HCT116 (cell line): ENCODE measurements around the gene MVK. TPM values are rescaled to one million over a fixed set of nuclear protein-coding genes. Genes with fewer than 3 reads are reported as not detected.

Experiments used
- ATAC-seq: fragments of 200-7000 bp; cut with Tn5 transposase; 2 replicates; pipeline ENCODE4 v1.9.1; 2020; ENCODE audit warnings: mild to moderate bottlenecking, moderate library complexity
- BruUV-seq: library from RNA; stranded (reverse); fragments of 400-500 nt; replicated peaks from 2 replicates; lab custom pipeline; 2021; lab: Mats Ljungman, UMichigan
- CTCF ChIA-PET: fragments of 300-600 bp; sonication (Branson Sonifier 250); formaldehyde crosslinking; loops from one replicate; lab custom pipeline; 2021; ENCODE audit warnings: antibody characterized with exemption; lab: Charles Lee
- POLR2A ChIA-PET: fragments of 300-600, 350-600 bp; sonication (Branson Sonifier 250); formaldehyde crosslinking; loops from one replicate; lab custom pipeline; 2021; ENCODE audit warnings: antibody characterized with exemption; lab: Charles Lee
- RAD21 ChIA-PET, 2 experiments: fragments of 300-600 bp; sonication (Branson Sonifier 250); formaldehyde crosslinking; loops; one replicate each; lab custom pipeline; 2023; ENCODE audit warnings: low total read pairs in 2 of 2; ENCODE audit not compliant: uncharacterized antibody in 2 of 2, unreplicated experiment in 2 of 2, low non-redundant PET in 1 of 2; lab: Charles Lee
- DNase-seq: peaks from one replicate; pipeline ENCODE4 v3.0.0-alpha.2; 2010; ENCODE audit warnings: low read depth, low spot score
- H2AFZ ChIP-seq: fragments of 200-600 bp; shearing (Covaris generic), sonication (generic); 2 replicates; pipeline ENCODE4 v1.6.1; 2017; ENCODE audit warnings: low read depth, mixed run types, mixed read lengths, antibody characterized with exemption, low read length; ENCODE audit not compliant: poor library complexity, severe bottlenecking
- H3K27ac ChIP-seq: 2 replicates; pipeline ENCODE4 v1.5.1; 2012; ENCODE audit warnings: low read depth, low read length
- H3K27me3 ChIP-seq: fragments of 200-600 bp; sonication (generic); 2 replicates; pipeline ENCODE4 v1.6.1; 2016; ENCODE audit warnings: mixed run types, low read length, mixed read lengths; ENCODE audit not compliant: insufficient read depth
- H3K36me3 ChIP-seq, 2 experiments: fragments of 200-500 bp in 1 of 2; fragments of 200-600 bp in 1 of 2; sonication (Bioruptor generic) in 1 of 2; sonication (generic) in 1 of 2; 2 replicates each; pipeline versions ENCODE4 v1.5.1 to v1.6.1; 2014 to 2016; ENCODE audit warnings: low read length in 2 of 2, inconsistent platforms in 1 of 2, mixed read lengths in 1 of 2, mixed run types in 1 of 2; ENCODE audit not compliant: insufficient read depth in 2 of 2, control insufficient read depth in 1 of 2
- H3K4me1 ChIP-seq, 2 experiments: fragments of 200-600 bp in 1 of 2; sonication (generic) in 1 of 2; 2 replicates each; pipeline versions ENCODE4 v1.5.1 to v1.6.1; 2012 to 2017; ENCODE audit warnings: low read length in 2 of 2, inconsistent platforms in 1 of 2, mild to moderate bottlenecking in 1 of 2, mixed read lengths in 1 of 2, mixed run types in 1 of 2, moderate library complexity in 1 of 2; ENCODE audit not compliant: insufficient read depth in 2 of 2, control insufficient read depth in 1 of 2
- H3K4me2 ChIP-seq: fragments of 200-600 bp; sonication (generic); 2 replicates; pipeline ENCODE4 v1.6.1; 2017; ENCODE audit warnings: mixed run types, low read length, mixed read lengths
- H3K4me3 ChIP-seq, 2 experiments: fragments of 200-600 bp in 1 of 2; sonication (generic) in 1 of 2; replicated peaks in 1 of 2; 2 replicates each; pipeline ENCODE4 v1.5.1; 2011 to 2016; ENCODE audit warnings: low read length in 2 of 2, control low read depth in 1 of 2, low read depth in 1 of 2, mild to moderate bottlenecking in 1 of 2, mixed read lengths in 1 of 2, mixed run types in 1 of 2
- H3K79me2 ChIP-seq: fragments of 200-600 bp; sonication (generic); 2 replicates; pipeline ENCODE4 v1.6.1; 2017; ENCODE audit warnings: mild to moderate bottlenecking, mixed run types, low read length, moderate library complexity, mixed read lengths; ENCODE audit not compliant: insufficient read depth
- H3K9ac ChIP-seq: fragments of 200-600 bp; sonication (generic); 2 replicates; pipeline ENCODE4 v1.6.1; 2016; ENCODE audit warnings: low read length, mixed read lengths
- H3K9me2 ChIP-seq: fragments of 200-600 bp; sonication (generic), shearing (Covaris generic); 2 replicates; pipeline ENCODE4 v1.6.1; 2017; ENCODE audit warnings: mixed run types, mild to moderate bottlenecking, moderate library complexity; ENCODE audit not compliant: insufficient read depth
- H3K9me3 ChIP-seq, 2 experiments: fragments of 200-500 bp in 1 of 2; fragments of 200-600 bp in 1 of 2; sonication (Bioruptor generic) in 1 of 2; sonication (generic) in 1 of 2; 2 replicates each; pipeline ENCODE4 v1.6.1; 2014 to 2017; ENCODE audit warnings: low read length in 2 of 2, mixed read lengths in 2 of 2, inconsistent platforms in 1 of 2, low read depth in 1 of 2, mild to moderate bottlenecking in 1 of 2, mixed run types in 1 of 2, moderate library complexity in 1 of 2; ENCODE audit not compliant: control insufficient read depth in 1 of 2, insufficient read depth in 1 of 2
- H4K20me1 ChIP-seq: fragments of 200-600 bp; sonication (generic), shearing (Covaris generic); 2 replicates; pipeline ENCODE4 v1.6.1; 2017; ENCODE audit warnings: mixed run types, mild to moderate bottlenecking, moderate library complexity; ENCODE audit not compliant: insufficient read depth
- CBX3 ChIP-seq: IDR thresholded peaks from 2 replicates; pipeline ENCODE4 v1.6.1; 2012; ENCODE audit warnings: low read depth
- EGR1 ChIP-seq: IDR thresholded peaks from 2 replicates; pipeline ENCODE4 v1.6.1; 2012; ENCODE audit warnings: low read depth
- EZH2 ChIP-seq: fragments of 200-600 bp; sonication (generic); IDR thresholded peaks from 2 replicates; pipeline ENCODE4 v1.6.1; 2017; ENCODE audit warnings: antibody characterized with exemption, mixed run types
- POLR2AphosphoS5 ChIP-seq: IDR thresholded peaks from 2 replicates; pipeline ENCODE4 v1.6.1; 2011; ENCODE audit warnings: mild to moderate bottlenecking, low read depth, low read length, moderate library complexity
- RAD21 ChIP-seq: IDR thresholded peaks from 2 replicates; pipeline ENCODE4 v1.6.1; 2012; ENCODE audit warnings: low read depth, mild to moderate bottlenecking
- SIN3A ChIP-seq: IDR thresholded peaks from 2 replicates; pipeline ENCODE4 v1.6.1; 2012; ENCODE audit warnings: low read depth
- TCF7L2 ChIP-seq: IDR thresholded peaks from 2 replicates; pipeline ENCODE4 v1.7.0; 2011; ENCODE audit warnings: borderline replicate concordance, inconsistent platforms; ENCODE audit not compliant: insufficient read depth, insufficient read length; ENCODE audit errors: extremely low read depth
- YY1 ChIP-seq: IDR thresholded peaks from 2 replicates; pipeline ENCODE4 v1.6.1; 2011; ENCODE audit warnings: low read length, low read depth, moderate library complexity, mild to moderate bottlenecking; ENCODE audit not compliant: insufficient replicate concordance; ENCODE audit errors: extremely low read depth
- ZFX ChIP-seq: fragments of 450-650 bp; IDR thresholded peaks from 2 replicates; pipeline ENCODE4 v1.6.1; 2017
- ZNF274 ChIP-seq: fragments of 200-500 bp; sonication (Bioruptor generic); IDR thresholded peaks from 2 replicates; pipeline ENCODE4 v1.6.1; 2014; ENCODE audit warnings: mild to moderate bottlenecking, low read depth, low read length, inconsistent platforms
- intact Hi-C: fragments of 100-400 bp; cut with micrococcal nuclease; formaldehyde crosslinking; loops from 2 replicates; pipeline ENCODE4 v1.10.0; 2022
- total RNA-seq: library from RNA; stranded (reverse); gene quantifications from one replicate; pipeline ENCODE4 v1.2.1, GENCODE V29; 2021; ENCODE audit not compliant: unreplicated experiment
- TF ChIP-seq, protein P1 (sequence below): IDR thresholded peaks from 2 replicates; pipeline ENCODE4 v1.6.1; 2011; ENCODE audit warnings: mild to moderate bottlenecking, low read length, moderate library complexity; ENCODE audit not compliant: insufficient replicate concordance; ENCODE audit errors: extremely low read depth

Gene MVK
- total RNA-seq, 1 experiment from 2014 or later: 17.3 TPM

DNA sequence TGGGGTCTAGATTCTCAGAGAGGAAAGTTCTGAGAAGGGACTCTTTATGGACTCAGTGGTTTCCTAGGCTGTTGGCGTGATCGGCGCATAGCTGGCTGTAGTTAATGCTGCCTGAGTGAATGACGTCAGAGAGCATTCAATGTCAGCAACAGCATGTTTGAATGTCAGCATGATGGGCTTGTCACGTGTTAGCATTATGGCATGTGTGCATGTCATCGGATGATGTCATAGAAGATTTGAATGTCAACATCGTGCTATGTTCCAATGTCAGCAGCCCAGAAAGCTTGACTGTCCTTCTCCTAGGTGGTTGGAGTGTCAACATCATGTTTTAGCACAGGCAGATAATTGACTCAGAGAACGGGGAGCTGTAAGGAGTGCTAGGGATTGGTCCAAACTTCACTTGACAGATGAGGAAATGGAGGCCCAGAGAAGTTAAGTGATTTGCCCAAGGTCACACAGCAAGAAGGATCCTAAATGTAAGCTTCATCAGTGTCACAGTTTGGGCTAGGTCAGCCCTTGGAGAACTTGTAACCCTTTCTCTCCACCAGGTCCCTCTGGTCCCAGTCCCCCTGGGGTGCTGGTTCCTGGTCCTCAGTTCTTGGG lies 45.5 kb downstream of the MVK start:
- Histone ChIP-seq H3K9ac (no peak overlapping the region), H3K27me3 (peaks cover 32% of the 10 kb centered on the region; the same call in 1 of the 2 replicates), H3K9me3 (no peaks in the 10 kb centered on the region), H3K36me3 (no peaks in the 10 kb centered on the region), H3K4me2 (no peak overlapping the region), H3K27ac (no peak overlapping the region), H3K4me3 (no peak overlapping the region), H3K4me1 (no peaks in the 10 kb centered on the region), H4K20me1 (no peaks in the 10 kb centered on the region), H3K9me2 (no peaks in the 10 kb centered on the region), H2AFZ (no peak overlapping the region), H3K79me2 (no peaks in the 10 kb centered on the region)
- ChIA-PET POLR2A (no interaction called here), RAD21 (no interaction called here), CTCF (no interaction called here)
- ATAC-seq: no peak
- TF ChIP-seq YY1 (no peak), ZFX (no peak), EGR1 (no peak), POLR2AphosphoS5 (no peak), TCF7L2 (no peak), RAD21 (no peak), SIN3A (no peak), ZNF274 (no peak), EZH2 (no peak), CBX3 (no peak)
- TF ChIP-seq, protein P1, sequence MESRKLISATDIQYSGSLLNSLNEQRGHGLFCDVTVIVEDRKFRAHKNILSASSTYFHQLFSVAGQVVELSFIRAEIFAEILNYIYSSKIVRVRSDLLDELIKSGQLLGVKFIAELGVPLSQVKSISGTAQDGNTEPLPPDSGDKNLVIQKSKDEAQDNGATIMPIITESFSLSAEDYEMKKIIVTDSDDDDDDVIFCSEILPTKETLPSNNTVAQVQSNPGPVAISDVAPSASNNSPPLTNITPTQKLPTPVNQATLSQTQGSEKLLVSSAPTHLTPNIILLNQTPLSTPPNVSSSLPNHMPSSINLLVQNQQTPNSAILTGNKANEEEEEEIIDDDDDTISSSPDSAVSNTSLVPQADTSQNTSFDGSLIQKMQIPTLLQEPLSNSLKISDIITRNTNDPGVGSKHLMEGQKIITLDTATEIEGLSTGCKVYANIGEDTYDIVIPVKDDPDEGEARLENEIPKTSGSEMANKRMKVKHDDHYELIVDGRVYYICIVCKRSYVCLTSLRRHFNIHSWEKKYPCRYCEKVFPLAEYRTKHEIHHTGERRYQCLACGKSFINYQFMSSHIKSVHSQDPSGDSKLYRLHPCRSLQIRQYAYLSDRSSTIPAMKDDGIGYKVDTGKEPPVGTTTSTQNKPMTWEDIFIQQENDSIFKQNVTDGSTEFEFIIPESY: no peak
- BruUV-seq: no TSS peak
- DNase-seq: no peak
- intact Hi-C loops: no loop called here
